Suppressor macrophage treated with lipopolysaccharide for 4 hours (primary cell): ENCODE measurements around the gene TYRO3.

Experiments
- DNase-seq: peaks from one replicate; pipeline ENCODE4 v3.0.0-alpha.2; 2020

Gene TYRO3

GRCh38 chr15:41609123-41609522 lies 50.1 kb downstream of the TYRO3 start:
- no peak for DNase-seq

- no peak for DNase-seq
Observed at GRCh38 chr15:41610048-41610447, 51.0 kb downstream of the TYRO3 start.

GRCh38 chr15:41620536-41621199 lies 61.7 kb downstream of the TYRO3 start:
- no peak for DNase-seq

- peak; percentile 61 for DNase-seq
Observed at GRCh38 chr15:41621200-41622193, 62.5 kb downstream of the TYRO3 start.

GRCh38 chr15:41622901-41623300 lies 63.9 kb downstream of the TYRO3 start:
- DNase-seq: no peak

GRCh38 chr15:41627203-41627602 lies 68.2 kb downstream of the TYRO3 start:
- DNase-seq: no peak

GRCh38 chr15:41629463-41629862 lies 70.5 kb downstream of the TYRO3 start:
- DNase-seq: peak; percentile 84

- DNase-seq: no peak
Observed at GRCh38 chr15:41629883-41630282, 70.9 kb downstream of the TYRO3 start.

- peak; percentile 37 for DNase-seq
Observed at GRCh38 chr15:41630616-41631217, 71.7 kb downstream of the TYRO3 start.

- DNase-seq: no peak
Observed at GRCh38 chr15:41631880-41632470, 73.0 kb downstream of the TYRO3 start.
